ENCODE results near the gene RBKS. TPM values are rescaled to one million over a fixed set of nuclear protein-coding genes. Genes with fewer than 3 reads are reported as not detected.

RBKS gene
- total RNA-seq, 1 donor from 2014 or later: 2.0 TPM

GRCh38 chr2:27807476-27807875, 82.7 kb downstream of the RBKS start:
- H3K9me3 Mint-ChIP-seq (ENCODE audit: unreplicated experiment): no peaks in the 10 kb centered on the region

GRCh38 chr2:27806311-27807059, 83.7 kb downstream of the RBKS start:
- Mint-ChIP-seq H3K4me1 (ENCODE audit: unreplicated experiment) (no peaks in the 10 kb centered on the region), H3K27me3 (ENCODE audit: unreplicated experiment) (no peaks in the 10 kb centered on the region), H3K27ac (ENCODE audit: unreplicated experiment) (no peak overlapping the region), H3K36me3 (ENCODE audit: low read depth, unreplicated experiment) (no peaks in the 10 kb centered on the region), H3K9me3 (ENCODE audit: unreplicated experiment) (no peaks in the 10 kb centered on the region), H3K4me3 (ENCODE audit: unreplicated experiment) (no peak overlapping the region)
- DNase-seq (ENCODE audit: low spot score): no peak
- TF ChIP-seq CTCF (IDR thresholded peaks at IDR 0.05; ENCODE audit: unreplicated experiment): no peak

More at GRCh38 chr2:27807476-27807875, 82.7 kb downstream of the RBKS start:
- peak; percentile 55 for TF ChIP-seq CTCF (IDR thresholded peaks at IDR 0.05; ENCODE audit: unreplicated experiment)
- Mint-ChIP-seq H3K27ac (ENCODE audit: unreplicated experiment) (no peak overlapping the region), H3K36me3 (ENCODE audit: low read depth, unreplicated experiment) (no peaks in the 10 kb centered on the region), H3K4me3 (ENCODE audit: unreplicated experiment) (no peak overlapping the region), H3K4me1 (ENCODE audit: unreplicated experiment) (no peaks in the 10 kb centered on the region), H3K27me3 (ENCODE audit: unreplicated experiment) (no peaks in the 10 kb centered on the region)
- peak; percentile 44 for DNase-seq (ENCODE audit: low spot score)

- H3K27ac Mint-ChIP-seq (ENCODE audit: unreplicated experiment): no peak overlapping the region
- H3K27me3 Mint-ChIP-seq (ENCODE audit: unreplicated experiment): no peaks in the 10 kb centered on the region
- no peak overlapping the region for H3K4me3 Mint-ChIP-seq (ENCODE audit: unreplicated experiment)
Observed at GRCh38 chr2:27805180-27805579, 85.0 kb downstream of the RBKS start.

GRCh38 chr2:27804146-27804545, 86.0 kb downstream of the RBKS start:
- DNase-seq (ENCODE audit: low spot score): no peak
- Mint-ChIP-seq H3K36me3 (ENCODE audit: low read depth, unreplicated experiment) (no peaks in the 10 kb centered on the region), H3K27ac (ENCODE audit: unreplicated experiment) (no peak overlapping the region), H3K27me3 (ENCODE audit: unreplicated experiment) (no peaks in the 10 kb centered on the region), H3K9me3 (ENCODE audit: unreplicated experiment) (no peaks in the 10 kb centered on the region), H3K4me1 (ENCODE audit: unreplicated experiment) (no peaks in the 10 kb centered on the region), H3K4me3 (ENCODE audit: unreplicated experiment) (no peak overlapping the region)
- TF ChIP-seq CTCF (IDR thresholded peaks at IDR 0.05; ENCODE audit: unreplicated experiment): no peak

More at GRCh38 chr2:27805180-27805579, 85.0 kb downstream of the RBKS start:
- no peaks in the 10 kb centered on the region for H3K9me3 Mint-ChIP-seq (ENCODE audit: unreplicated experiment)
- no peak for TF ChIP-seq CTCF (IDR thresholded peaks at IDR 0.05; ENCODE audit: unreplicated experiment)
- no peaks in the 10 kb centered on the region for H3K4me1 Mint-ChIP-seq (ENCODE audit: unreplicated experiment)
- no peaks in the 10 kb centered on the region for H3K36me3 Mint-ChIP-seq (ENCODE audit: low read depth, unreplicated experiment)
- DNase-seq (ENCODE audit: low spot score): no peak

- Mint-ChIP-seq H3K27me3 (ENCODE audit: unreplicated experiment) (peaks cover 5% of the 10 kb centered on the region), H3K9me3 (ENCODE audit: unreplicated experiment) (no peaks in the 10 kb centered on the region), H3K4me1 (ENCODE audit: unreplicated experiment) (peaks cover 5% of the 10 kb centered on the region), H3K4me3 (ENCODE audit: unreplicated experiment) (no peak overlapping the region), H3K36me3 (ENCODE audit: low read depth, unreplicated experiment) (no peaks in the 10 kb centered on the region), H3K27ac (ENCODE audit: unreplicated experiment) (no peak overlapping the region)
- no peak for DNase-seq (ENCODE audit: low spot score)
- no peak for TF ChIP-seq CTCF (IDR thresholded peaks at IDR 0.05; ENCODE audit: unreplicated experiment)
Observed at GRCh38 chr2:27803046-27803445, 87.1 kb downstream of the RBKS start.
